Measurements from ENCODE around the gene NISCH.

Gene NISCH

GRCh38 chr3:52455283-52456168 lies at the start of gene NISCH:
NISCH (plus strand) TSS chr3:52455604; CDS start chr3:52455642, 38 bp downstream.
- DNase-seq (ENCODE audit: low read depth in 2 of 2), result peak; percentile 95 to 96

DNA sequence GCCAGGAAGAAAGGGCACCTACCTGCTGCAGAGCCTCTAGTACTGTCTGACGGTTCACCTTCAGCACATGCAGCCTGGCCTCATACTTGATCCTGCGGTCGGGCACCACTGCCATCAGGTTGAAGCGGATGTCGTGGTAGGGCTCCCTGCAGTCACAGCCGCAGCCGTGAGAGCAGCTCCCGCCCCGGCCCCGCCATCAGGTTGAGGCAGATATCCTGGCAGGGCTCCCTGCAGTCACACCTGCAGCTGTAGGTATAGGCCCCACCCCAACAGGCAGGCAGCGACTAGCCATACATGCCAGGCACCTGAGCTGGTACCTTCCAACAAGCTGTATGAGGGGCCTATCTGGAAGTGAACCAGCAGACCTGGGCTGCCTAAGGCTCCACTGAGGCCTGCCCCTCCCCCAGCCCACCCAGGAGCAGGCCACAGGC lies 49.2 kb upstream of the NISCH start:
- no peak for DNase-seq (ENCODE audit: low read depth in 2 of 2)

DNA sequence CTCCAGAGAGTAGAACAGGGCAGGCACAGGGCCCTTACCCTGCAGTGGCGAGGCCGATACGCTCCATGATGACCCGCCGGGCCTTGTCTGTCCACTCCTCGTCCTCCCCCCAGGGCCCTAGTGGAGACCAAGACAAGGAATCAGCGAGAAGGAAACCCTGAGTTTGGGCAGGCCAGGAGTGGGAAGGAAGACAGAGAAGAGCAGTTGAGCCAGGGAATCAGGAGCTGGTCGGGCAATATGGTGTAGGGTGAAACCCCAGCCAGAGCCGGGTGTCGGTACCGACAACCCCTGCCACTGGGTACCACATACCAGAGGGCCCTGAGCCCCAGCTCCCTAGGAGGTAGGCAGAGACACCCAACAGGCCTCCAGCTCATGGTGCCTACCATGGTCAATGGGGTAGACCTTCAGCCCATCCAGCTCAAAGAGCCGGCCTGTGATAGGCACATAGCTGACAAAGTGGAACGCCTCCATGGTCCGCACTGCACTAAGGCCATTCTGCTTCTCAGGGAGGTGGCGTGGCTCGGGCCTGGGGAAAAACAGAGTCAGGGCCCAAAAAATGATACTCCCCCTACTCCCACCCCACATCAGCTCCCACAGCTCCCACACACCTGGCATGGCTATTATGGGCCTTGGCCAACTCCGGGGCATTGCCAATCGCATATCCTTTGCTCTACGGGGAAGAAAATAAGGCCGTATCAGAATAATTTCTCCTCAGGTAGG lies 48.5 kb upstream of the NISCH start:
- DNase-seq (ENCODE audit: low read depth in 2 of 2), result no peak

DNA sequence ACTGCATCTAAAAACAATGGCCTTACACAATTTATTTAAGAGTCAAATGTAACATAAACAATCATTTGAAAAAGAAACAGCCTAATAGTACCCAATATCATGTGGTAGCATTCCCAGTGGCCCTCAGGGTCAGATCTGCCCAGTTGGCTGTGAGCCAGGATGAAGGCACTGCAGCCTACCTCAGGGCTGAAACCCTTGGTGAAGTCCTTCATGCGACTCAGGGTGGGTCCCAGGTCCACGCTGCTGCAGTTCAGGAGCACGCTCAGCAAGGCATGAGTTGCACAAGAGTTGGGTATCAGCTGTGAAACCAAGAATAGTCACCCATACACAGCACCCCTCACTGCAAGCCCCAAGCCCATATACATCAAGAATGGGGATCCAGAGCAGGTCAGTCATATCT lies 47.6 kb upstream of the NISCH start:
- no peak for DNase-seq (ENCODE audit: low read depth in 2 of 2)

DNA sequence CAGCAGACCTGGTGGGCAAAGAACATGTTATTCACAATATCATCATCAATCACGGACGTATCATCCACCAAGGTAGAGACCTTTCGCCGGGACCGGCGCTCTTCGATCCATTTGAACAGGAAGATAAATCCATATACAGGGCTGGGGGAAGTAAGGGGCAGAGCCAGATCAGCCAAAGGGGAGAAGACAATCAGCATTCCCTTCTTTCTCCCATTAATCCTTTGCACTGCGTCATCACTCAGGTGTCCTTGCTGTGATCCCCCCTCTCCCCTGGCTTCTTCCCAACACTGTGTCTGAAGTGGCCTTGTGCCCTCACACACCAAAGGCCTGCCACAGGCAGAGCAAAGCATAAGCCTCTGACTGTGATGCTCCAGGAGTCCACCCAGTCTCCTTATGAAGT lies 46.9 kb upstream of the NISCH start:
- DNase-seq (ENCODE audit: low read depth in 2 of 2), result no peak

GRCh38 chr3:52415800-52416199 lies 39.6 kb upstream of the NISCH start:
- no peak for DNase-seq (ENCODE audit: low read depth in 2 of 2)

DNA sequence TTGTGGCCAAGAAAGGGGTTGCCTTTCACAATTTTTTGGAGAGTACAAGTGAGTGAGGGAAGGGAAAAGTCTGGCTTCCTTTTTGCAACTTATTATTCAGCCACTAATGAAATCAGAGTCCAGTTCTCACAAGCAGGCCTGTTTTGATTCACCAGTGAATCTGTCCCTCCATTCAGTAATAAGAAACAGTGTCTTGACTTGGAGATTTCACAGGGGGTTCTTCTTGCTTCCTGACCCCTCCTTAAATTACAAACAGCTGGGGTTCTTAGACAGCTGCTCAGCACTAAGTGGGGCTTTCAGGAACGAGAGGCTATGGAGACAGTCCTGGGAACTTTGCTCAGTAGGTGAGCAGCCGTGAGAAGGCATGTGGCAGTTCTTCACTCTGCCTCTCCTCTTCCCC lies 35.0 kb upstream of the NISCH start:
- no peak for DNase-seq (ENCODE audit: low read depth in 2 of 2)

GRCh38 chr3:52422669-52423068 lies 32.7 kb upstream of the NISCH start:
- DNase-seq (ENCODE audit: low read depth in 2 of 2), result no peak

DNA sequence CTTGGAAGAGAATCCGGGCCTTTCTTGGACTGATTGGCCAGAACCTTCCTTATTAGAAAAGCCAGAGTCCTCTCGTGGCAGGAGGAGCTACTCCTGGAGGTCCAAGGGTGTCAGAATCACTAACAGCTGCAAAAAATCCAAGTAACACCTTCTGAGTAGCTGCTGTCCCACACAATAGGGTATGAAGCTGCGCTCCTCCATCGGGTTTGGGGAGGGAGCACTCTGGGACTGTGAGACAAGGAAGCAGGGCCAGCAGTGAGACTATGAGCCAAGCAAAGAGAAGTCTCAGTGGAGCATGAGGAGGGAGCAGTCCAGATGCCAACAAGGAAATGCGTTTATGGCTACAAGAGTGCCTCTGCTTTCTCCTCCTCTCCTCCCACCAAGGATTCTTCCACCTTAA lies 32.2 kb upstream of the NISCH start:
- DNase-seq (ENCODE audit: low read depth in 2 of 2), result no peak

DNA sequence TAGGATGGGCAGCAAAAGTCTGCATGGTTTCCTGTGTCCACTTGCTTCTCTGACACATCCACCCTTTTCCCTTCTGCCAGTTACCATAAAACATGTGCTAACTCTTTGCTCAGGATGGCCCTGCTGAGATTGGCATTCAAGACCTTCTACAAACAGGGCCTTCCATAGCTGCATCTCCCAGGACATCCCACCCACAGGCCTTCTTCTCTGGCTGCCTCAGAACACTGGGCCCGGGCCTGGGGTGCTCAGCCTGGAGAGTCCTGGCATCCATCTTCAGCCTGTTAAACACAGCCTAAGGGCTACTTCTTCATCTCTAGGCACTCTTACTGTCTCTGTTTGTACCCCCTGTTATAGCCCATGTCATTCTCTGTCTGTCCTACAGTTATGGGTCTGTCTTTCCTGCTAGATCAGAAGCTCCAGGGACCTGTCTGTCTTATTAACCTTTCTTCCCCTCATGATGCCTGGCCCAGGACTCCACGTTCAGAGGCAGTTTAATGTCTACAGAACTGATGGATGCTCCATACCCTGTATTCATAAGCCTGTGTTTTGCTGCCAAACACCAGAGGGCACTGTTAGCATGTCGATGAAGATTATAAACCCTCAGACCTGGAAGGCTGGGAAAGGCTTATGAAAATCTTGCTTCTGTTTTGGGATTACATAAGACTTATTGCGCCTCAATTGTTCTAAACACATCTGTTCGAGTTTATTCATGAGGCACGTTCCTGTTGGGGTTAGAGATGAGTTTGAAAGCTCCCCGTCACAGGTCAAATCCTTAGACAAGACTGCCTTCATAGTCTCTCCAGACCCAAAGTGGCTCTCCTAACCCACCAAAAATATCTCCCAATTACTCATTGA lies 27.0 kb upstream of the NISCH start:
- DNase-seq (ENCODE audit: low read depth in 2 of 2), result no peak

DNA sequence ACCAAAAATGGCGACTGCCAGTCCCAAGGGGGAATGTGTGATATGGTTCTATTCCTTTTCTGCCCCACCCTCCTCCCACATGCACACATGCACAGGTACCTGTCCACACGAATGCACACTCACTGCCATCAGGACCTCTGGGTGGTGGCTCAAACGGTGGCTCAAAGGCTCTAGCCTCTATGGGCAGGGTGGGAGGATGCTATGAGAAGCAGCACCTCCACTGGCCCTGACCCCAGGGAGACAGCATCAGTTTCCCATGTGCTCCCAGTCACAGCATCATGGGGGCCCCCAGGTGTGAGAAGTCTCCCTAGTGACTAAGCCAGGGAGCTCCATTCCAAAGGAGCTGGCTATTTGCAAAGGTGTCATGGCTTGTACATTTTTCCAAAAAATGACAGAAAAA lies 26.4 kb upstream of the NISCH start:
- DNase-seq (ENCODE audit: low read depth in 2 of 2), result no peak

DNA sequence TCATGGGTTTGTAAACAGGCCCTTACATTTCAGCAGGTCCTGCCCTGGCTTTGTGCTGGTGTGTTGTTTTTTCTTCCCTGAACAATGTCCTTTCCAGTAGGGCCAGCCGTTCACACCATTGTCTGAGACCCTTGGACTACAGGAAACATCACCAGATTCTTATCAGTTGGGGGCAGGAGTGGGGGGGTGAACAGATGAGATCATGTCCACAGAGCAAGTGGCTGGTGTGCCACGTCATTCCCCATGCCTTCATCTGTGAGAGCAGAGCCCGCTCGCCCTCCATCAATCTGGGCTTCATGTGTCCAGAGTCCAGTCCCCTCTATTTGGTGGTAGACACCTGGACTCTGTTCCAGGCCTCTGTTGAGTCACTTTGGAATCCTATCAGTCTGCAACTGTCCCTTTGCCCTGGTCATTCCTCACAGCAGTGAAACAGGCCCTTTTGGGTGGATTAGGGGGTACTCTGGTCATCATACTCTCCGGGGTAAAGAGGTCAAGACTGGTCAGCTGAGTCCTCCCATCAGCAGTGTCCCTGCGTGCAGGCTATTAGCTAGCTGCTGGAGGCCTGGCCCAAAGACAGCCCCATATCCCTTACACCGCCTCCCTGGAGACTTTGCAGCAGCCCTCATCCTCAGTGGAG lies 25.5 kb upstream of the NISCH start:
- DNase-seq (ENCODE audit: low read depth in 2 of 2), result no peak

DNA sequence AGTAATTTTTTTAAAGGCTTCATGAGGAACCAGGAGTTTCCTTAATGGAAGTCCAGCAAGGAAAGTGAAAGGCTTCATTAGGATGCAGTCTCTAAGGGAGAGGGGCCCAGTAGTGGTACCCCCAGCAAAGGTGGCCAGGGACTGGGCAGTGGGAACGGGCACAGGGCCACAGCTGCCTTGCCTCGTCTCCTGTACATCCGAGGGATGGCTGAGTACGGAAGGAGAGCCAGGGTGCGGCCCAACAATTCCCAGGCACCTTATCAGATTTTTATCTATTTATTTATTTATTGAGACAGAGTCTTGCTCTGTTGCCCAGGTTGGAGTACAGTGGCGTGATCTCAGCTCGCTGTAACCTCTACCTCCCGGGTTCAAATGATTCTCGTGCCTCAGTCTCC lies 25.0 kb upstream of the NISCH start:
- no peak for DNase-seq (ENCODE audit: low read depth in 2 of 2)

DNA sequence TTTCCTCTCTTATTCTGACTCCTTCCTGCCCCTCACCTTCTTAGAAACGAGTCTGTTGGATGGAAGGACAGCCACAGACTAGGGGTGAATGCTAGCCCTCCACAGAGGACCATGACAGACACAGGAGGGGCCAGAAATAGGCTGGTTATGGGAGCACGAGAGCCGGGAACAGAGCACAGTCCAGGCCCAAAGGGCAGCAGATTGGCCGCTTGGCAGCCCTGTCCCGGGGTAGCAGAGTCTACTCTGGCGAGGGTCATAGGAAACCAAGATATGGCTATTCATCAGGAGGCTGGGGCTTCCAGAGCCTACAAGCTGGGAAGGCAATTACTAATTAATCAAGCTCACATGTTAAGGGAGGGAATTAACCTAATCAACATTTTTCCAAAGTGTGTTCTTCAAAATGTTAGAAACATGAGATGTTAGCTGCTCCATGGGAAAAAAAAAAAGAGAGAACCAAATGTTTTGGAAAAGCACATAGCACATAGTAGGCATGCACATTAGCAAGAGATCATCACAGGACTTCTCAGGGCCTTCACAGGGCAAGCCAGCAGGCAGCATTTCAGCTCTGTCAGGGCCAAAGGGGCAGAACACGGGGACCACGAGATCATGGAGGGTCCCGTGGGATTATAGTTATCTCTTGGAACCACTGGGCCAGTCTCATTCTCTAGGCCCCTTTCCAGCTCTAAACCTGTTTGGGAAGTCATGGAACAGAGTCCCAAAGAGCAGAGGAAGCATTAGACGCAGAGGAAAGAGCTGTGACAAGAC lies 23.8 kb upstream of the NISCH start:
- DNase-seq (ENCODE audit: low read depth in 2 of 2), result no peak

GRCh38 chr3:52432225-52432624 lies 23.2 kb upstream of the NISCH start:
- DNase-seq (ENCODE audit: low read depth in 2 of 2), result no peak

DNA sequence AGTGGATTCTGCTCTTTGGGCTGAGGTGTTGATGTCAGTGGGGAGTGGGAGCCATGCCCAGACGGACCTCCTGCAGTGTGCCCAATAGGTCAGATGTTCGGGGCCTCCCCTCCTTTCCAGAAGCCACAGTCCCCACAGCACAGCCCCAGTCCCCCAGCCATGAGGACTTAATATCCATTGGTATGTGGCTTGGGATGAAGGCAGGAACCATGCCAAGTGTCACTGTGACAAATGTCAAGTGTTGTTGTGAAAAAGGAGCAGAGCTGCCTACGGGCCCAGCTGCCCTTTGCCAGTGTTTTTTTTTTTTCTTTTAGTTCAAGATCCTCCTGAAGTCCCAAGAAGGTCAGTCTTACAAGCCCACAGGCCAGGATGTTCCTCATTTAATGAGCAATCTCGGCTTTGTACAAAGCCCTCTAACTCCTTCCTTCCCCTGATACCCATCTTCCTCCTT lies 22.7 kb upstream of the NISCH start:
- no peak for DNase-seq (ENCODE audit: low read depth in 2 of 2)

DNA sequence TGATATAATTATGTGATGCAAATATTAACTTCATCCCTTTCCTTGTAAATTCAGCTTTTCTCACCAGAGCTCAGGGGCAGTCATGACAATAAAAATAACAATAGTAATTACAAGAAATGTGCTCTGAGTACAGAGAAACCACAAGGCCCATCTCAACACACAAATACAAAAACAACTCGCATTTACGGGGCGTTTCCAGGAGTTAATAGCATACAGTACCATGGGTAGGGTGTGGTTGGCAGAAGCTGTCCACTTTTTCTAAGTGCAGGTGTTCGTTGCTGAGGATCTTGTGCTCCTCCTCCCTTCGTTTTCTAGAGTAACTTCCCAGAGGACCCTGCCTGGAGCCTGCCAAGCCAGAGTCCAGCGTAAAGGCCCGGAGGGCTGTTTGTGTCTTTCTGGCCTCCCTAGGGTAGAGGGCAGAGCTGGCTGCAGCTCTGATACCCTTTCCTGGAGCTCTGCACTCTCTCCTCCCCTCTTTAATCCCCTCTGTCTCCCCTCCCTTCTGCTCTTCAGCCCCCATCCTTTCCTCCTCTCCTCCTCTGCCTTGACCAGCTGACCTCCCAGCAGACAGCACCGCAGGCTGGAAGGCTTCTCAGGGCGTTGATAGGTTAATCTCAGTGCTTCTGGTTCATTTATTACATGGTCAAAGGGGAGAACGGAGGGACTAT lies 21.9 kb upstream of the NISCH start:
- no peak for DNase-seq (ENCODE audit: low read depth in 2 of 2)

- DNase-seq (ENCODE audit: low read depth in 2 of 2), result no peak
Observed at GRCh38 chr3:52433996-52434479, 21.4 kb upstream of the NISCH start.

DNA sequence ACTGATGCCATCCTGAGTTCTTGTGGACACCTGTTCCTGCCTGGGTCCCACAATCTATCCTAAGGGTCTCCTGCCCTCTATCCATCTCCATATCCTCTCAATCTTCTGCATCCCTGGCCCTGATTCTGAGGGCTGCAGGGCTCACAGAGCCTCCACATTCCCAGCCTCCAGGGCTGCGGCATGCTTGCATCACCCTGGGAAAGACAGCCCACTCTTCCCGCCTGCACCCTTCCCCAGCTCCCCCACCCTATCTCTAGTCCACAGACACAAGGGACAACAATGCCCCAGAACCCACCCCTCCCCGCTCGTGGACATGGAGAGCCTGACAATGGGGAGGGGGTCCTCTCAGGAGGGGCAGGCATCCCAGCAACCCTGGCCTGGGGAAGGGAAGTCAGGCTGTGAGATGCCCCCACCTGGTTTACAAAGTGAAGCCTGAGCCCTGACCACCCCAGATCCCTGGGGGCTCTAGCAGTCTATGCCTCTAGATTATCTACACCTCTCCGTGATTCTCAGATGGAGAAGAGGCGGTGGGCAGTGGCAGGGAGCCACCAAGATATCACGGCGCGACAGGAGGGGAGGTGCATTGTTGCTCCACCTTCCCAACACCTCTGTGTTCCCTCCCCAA lies 20.8 kb upstream of the NISCH start:
- DNase-seq (ENCODE audit: low read depth in 2 of 2), result no peak
